Nephron progenitor cell (in vitro differentiated cells): ENCODE results near the gene HINT2.
A peak's percentile ranks its signal among the peaks of the same experiment; 100 is the strongest.

Experiments used
- DNase-seq: peaks from one replicate; pipeline ENCODE4 v3.0.0; 2021
- H3K27ac Mint-ChIP-seq: 2 replicates; pipeline ENCODE4 v1.8.0; 2021; ENCODE audit warnings: mild to moderate bottlenecking, moderate library complexity, mixed read lengths
- H3K27me3 Mint-ChIP-seq: 2 replicates; pipeline ENCODE4 v1.8.0; 2021; ENCODE audit warnings: mild to moderate bottlenecking, low read depth, mixed read lengths; ENCODE audit not compliant: poor library complexity
- H3K36me3 Mint-ChIP-seq: 2 replicates; pipeline ENCODE4 v1.8.0; 2021; ENCODE audit warnings: low read depth, mixed read lengths
- H3K4me1 Mint-ChIP-seq: 2 replicates; pipeline ENCODE4 v1.8.0; 2021; ENCODE audit warnings: mixed read lengths
- H3K4me3 Mint-ChIP-seq: 2 replicates; pipeline ENCODE4 v1.8.0; 2021; ENCODE audit warnings: mild to moderate bottlenecking, moderate library complexity, mixed read lengths
- H3K9me3 Mint-ChIP-seq: 2 replicates; pipeline ENCODE4 v1.8.0; 2021; ENCODE audit warnings: mild to moderate bottlenecking, moderate library complexity, mixed read lengths
- TF ChIP-seq, protein P1 (sequence below): fragments of 200-600 bp; sonication (generic); IDR thresholded peaks from 2 replicates; pipeline ENCODE4 v1.5.0; 2021; ENCODE audit warnings: antibody characterized with exemption

HINT2 gene

DNA sequence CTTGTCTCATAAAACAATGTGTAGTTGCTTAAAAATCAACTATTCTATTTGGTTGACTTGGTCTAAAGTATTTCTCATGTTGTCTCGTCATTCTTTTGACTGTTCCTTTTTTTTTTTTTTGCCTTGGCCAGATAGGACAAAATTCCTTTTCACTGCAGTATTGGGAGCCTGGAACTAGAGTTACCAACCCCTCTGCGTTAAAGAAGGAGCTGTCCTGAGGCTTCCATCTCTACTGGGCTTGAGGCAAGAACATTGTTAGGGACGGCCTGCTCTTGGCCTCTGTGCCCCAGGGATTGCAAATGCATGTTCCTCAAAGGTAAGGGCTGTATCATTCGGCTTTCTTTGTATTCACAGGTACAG, 24.8 kb downstream of the HINT2 start:
- Mint-ChIP-seq H3K4me1 (peaks cover 34% of the 10 kb centered on the region), H3K27me3 (peaks cover 4% of the 10 kb centered on the region), H3K9me3 (no peaks in the 10 kb centered on the region), H3K36me3 (peaks cover 19% of the 10 kb centered on the region), H3K27ac (no peak overlapping the region), H3K4me3 (no peak overlapping the region)
- DNase-seq, result no peak
- TF ChIP-seq, protein P1, sequence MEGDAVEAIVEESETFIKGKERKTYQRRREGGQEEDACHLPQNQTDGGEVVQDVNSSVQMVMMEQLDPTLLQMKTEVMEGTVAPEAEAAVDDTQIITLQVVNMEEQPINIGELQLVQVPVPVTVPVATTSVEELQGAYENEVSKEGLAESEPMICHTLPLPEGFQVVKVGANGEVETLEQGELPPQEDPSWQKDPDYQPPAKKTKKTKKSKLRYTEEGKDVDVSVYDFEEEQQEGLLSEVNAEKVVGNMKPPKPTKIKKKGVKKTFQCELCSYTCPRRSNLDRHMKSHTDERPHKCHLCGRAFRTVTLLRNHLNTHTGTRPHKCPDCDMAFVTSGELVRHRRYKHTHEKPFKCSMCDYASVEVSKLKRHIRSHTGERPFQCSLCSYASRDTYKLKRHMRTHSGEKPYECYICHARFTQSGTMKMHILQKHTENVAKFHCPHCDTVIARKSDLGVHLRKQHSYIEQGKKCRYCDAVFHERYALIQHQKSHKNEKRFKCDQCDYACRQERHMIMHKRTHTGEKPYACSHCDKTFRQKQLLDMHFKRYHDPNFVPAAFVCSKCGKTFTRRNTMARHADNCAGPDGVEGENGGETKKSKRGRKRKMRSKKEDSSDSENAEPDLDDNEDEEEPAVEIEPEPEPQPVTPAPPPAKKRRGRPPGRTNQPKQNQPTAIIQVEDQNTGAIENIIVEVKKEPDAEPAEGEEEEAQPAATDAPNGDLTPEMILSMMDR, result no peak

DNA sequence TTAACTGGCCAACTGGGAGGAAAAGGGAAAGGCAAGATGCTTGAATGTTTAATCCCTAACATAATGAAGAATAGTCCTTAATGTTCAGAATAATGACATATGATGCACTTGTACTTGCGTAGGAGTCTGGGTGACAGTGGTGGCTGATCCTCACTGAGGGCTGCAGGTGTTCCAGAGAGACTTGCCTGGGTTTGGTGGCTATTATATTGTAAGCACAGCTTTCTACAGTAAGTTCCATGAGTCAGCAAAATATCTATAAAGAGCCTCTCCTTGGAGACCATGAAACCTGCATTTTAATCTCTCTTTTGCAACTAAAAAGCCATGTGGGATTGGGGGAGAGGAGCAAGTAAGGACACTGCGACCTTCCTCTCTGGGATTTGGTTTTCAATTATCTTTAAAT, 25.3 kb downstream of the HINT2 start:
- TF ChIP-seq, protein P1, result no peak
- no peak for DNase-seq
- Mint-ChIP-seq H3K27me3 (peaks cover 4% of the 10 kb centered on the region), H3K9me3 (no peaks in the 10 kb centered on the region), H3K36me3 (peaks cover 19% of the 10 kb centered on the region), H3K27ac (no peak overlapping the region), H3K4me1 (peaks cover 31% of the 10 kb centered on the region), H3K4me3 (no peak overlapping the region)

DNA sequence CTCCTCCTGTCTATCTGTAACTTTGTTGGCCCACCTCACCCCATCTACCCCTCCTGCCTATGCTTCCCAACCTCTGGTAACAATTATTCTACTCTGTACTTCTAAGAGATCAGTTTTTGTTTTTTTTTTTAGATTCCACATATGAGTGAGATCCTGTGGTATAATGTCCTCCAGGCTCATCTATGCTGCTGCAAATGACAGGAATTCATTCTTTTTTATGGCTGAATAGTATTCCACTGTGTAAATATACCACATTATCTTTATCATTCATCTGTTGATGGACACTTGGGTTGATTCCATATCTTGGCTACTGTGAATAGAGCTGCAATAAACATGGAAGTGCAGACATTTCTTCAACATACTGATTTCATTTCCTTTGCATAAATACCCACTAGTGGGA, 31.4 kb downstream of the HINT2 start:
- no peak for DNase-seq
- Mint-ChIP-seq H3K4me1 (peaks cover 9% of the 10 kb centered on the region), H3K36me3 (peaks cover 40% of the 10 kb centered on the region), H3K4me3 (no peak overlapping the region), H3K27ac (no peak overlapping the region), H3K27me3 (peaks cover 5% of the 10 kb centered on the region), H3K9me3 (peaks cover 5% of the 10 kb centered on the region)
- TF ChIP-seq, protein P1, result no peak

DNA sequence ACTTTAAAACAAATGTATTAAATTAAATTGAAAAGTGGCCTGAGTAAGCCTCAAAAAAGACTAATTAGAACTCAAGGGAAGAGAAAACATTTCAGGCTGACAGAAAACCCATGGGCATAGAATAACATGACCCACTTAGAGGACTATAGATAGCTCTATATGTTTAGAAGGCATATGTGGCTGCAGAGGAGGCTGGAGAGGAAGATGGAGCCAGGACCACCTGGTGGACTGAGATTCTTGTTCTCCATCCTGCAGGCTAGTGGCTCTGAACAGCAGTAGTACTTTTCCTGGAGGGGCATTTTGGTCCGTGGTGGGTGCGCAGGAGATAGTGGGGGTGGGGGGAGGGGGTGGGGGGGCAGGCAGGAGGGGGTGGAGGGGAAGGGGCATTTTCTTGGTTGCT, 33.8 kb downstream of the HINT2 start:
- TF ChIP-seq, protein P1, result no peak
- DNase-seq, result no peak
- peaks cover 5% of the 10 kb centered on the region for H3K27me3 Mint-ChIP-seq
- H3K4me1 Mint-ChIP-seq, result peaks cover 20% of the 10 kb centered on the region
- H3K27ac Mint-ChIP-seq, result no peak overlapping the region
- peaks cover 26% of the 10 kb centered on the region for H3K36me3 Mint-ChIP-seq
- H3K4me3 Mint-ChIP-seq, result no peak overlapping the region
- H3K9me3 Mint-ChIP-seq, result peaks cover 5% of the 10 kb centered on the region

DNA sequence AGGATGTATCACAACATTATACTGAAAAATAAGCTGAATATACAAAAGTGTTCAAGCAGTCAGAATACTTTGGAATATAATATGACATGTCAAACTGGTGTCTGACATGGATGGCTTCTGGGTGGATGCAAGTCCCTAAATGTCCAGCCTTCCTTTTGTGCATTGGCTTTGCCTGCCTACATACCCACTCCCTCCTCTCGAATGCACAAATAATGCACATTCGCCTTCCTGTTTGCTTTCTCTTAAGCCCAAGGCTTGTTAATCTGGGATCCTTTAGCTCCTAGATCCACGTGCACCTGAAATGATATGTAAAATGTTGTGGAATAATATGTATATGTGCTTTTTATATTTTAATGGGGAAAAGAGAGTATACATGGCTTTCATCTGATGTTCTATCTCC, 36.3 kb downstream of the HINT2 start:
- Mint-ChIP-seq H3K4me3 (no peak overlapping the region), H3K4me1 (peaks cover 40% of the 10 kb centered on the region), H3K36me3 (peaks cover 12% of the 10 kb centered on the region), H3K9me3 (peaks cover 4% of the 10 kb centered on the region), H3K27me3 (peaks cover 3% of the 10 kb centered on the region), H3K27ac (no peak overlapping the region)
- no peak for DNase-seq
- TF ChIP-seq, protein P1, result no peak

DNA sequence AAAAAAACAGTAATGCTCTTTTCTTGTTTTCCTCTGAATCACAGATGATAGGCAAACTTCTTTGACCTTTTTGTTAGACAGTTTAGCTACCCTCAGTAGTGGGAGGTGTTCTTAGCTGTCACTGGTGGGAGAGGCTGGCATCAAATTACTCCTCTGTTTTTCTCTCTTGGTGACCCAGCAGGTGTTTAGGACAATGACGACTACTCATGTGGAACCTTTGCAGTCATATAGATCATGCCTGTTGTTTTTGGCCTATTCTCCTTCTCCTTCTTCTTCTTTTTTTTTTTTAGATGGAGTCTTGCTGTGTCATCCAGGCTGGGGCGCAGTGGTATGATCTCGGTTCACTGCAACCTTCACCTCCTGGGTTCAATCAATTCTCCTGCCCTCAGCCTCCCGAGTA, 38.8 kb downstream of the HINT2 start:
- Mint-ChIP-seq H3K9me3 (no peaks in the 10 kb centered on the region), H3K27me3 (no peaks in the 10 kb centered on the region), H3K27ac (peak overlapping the region; percentile 32), H3K36me3 (peaks cover 7% of the 10 kb centered on the region), H3K4me3 (peak overlapping the region; percentile 0), H3K4me1 (peaks cover 40% of the 10 kb centered on the region)
- TF ChIP-seq, protein P1, result no peak
- DNase-seq, result no peak
